Inflammatory macrophage treated with lipopolysaccharide for 4 hours (primary cell): ENCODE measurements around the gene RSRP1.
"Not testable (repeated sequence)": the region's sequence is repeated elsewhere in the genome, so short reads cannot be mapped to it uniquely, and the experiment has no call there.

ENCODE experiments used
- DNase-seq: peaks from one replicate; pipeline ENCODE4 v3.0.0-alpha.2; 2020

RSRP1 gene, protein sequence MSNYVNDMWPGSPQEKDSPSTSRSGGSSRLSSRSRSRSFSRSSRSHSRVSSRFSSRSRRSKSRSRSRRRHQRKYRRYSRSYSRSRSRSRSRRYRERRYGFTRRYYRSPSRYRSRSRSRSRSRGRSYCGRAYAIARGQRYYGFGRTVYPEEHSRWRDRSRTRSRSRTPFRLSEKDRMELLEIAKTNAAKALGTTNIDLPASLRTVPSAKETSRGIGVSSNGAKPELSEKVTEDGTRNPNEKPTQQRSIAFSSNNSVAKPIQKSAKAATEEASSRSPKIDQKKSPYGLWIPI

DNA sequence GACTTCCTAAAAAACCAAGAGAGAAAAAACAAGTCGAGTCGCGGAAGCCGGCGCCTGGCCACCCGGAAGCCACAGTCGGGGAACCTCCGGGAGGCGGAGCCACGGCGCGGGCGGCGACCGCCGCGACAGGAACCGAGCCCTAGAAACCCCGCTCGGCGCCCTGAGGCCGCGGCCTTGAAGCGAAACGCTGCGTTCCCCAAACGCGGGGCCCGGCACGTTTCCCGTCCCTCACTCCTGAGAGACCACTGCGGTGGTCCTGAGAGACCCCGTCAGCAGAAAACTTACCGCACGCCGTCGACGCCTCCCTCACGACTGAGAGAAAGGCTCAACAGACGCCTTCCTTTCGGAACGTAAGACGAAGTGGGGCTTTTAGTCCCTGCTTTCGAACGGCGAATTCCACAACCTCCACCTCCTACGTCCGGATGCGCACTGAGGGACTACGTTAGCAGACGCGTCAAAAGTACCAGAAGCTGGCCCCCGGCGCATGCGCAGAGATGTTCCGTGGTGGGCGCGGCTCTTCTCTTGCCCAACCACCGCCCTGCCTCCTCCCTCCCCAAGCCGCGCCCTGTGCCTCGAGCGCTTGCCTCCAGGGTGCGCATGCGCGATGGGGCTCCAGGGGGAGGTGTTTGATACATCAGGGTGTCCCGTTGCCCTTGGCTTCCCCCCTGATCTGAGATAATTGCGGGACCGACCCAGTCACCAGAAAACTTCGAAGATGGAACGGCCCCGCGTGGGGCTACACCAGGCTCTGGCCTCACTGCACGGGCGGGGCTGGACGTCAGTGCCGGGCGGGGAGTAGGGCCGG, at the start of gene RSRP1:
TSS of gene RSRP1 (minus strand) at position 431 of the 805 bp plus-strand sequence. CDS start 491 bp downstream, outside the sequence.
- peak; percentile 99 for DNase-seq

DNA sequence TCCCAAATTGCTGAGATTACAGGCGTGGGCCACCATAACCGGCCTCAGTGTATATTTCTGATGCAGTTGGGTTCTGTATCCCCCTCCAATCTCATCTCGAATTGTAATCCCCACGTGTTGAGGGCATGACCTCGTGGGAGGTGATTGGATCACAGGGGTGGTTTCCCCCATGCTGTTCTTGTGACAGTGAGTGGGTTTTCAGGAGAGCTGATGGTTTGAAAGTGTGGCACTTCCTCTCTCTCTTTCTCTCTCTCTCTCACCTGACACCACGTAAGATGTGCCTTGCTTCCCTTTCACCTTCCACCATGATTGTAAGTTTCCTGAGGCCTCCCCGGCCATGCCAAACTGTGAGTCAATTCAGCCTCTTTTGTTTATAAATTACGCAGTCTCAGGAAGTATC, 49.2 kb upstream of the RSRP1 start:
- peak; percentile 40 for DNase-seq

- not testable (repeated sequence) for DNase-seq
Observed at GRCh38 chr1:25294889-25295826, 47.9 kb upstream of the RSRP1 start.

DNA sequence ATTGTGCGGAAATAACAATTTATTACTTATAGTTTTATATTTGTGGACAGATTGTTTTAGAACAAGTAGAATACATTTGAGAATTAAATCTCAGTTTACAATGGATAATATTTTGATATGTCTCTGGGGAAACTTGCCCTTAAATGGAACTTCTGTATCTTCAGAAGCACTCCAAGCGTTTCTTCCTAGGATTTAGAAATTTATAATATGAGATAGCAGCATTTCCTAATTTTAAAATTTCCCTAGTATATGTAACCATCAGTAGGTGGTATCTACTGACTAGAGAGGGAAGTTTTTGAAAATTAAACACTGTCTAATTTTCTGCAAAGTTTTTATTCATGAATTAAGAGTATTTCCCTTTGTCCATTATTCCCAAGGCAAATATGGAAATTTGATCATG, 46.2 kb upstream of the RSRP1 start:
- peak; percentile 74 for DNase-seq

- DNase-seq: not testable (repeated sequence)
Observed at GRCh38 chr1:25290043-25290442, 42.8 kb upstream of the RSRP1 start.

- not testable (repeated sequence) for DNase-seq
Observed at GRCh38 chr1:25288573-25289101, 41.4 kb upstream of the RSRP1 start.

DNA sequence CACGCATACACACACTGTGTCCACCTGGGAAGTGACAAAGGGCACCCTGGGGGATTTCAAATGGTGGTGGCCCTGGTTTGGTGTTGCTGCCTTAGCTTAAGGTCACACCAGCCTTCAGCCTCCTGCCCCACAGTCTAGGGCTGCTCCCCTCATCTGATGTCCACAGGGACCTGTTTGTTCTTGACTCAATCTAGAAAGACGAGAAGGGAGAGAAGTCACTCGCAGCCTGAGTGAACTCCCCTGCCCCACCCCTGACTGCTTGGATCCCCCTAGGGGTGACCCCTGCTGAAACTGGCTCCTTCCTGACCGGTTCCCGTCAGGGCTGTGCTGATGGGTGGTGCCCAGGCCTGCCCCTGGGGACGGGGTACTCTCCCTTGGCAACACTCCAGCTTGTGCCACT, 39.9 kb upstream of the RSRP1 start:
- not testable (repeated sequence) for DNase-seq

DNA sequence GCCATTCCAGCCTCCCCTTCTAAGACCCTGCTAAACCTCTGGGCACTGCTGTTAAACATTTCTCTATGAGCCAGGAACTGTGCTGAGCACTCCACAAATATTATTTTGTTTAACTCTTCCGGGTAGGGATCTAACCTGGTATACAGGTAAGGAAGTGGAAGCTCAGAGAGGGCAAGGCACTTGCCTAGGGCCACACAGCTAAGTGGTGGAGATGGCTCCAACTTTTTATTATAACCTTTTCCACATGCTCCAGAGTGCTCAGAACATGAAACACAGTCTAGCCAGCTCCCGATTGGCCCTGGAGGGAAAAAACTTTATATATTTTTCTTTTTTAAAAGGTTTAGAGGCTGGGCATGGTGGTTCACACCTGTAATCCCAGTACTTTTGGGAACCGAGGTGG, 38.6 kb upstream of the RSRP1 start:
- DNase-seq: not testable (repeated sequence)

- not testable (repeated sequence) for DNase-seq
Observed at GRCh38 chr1:25279693-25280111, 32.4 kb upstream of the RSRP1 start.

GRCh38 chr1:25278790-25279189, 31.5 kb upstream of the RSRP1 start:
- not testable (repeated sequence) for DNase-seq

- DNase-seq: not testable (repeated sequence)
Observed at GRCh38 chr1:25278358-25278757, 31.1 kb upstream of the RSRP1 start.

GRCh38 chr1:25277295-25277694, 30.0 kb upstream of the RSRP1 start:
- DNase-seq: not testable (repeated sequence)

DNA sequence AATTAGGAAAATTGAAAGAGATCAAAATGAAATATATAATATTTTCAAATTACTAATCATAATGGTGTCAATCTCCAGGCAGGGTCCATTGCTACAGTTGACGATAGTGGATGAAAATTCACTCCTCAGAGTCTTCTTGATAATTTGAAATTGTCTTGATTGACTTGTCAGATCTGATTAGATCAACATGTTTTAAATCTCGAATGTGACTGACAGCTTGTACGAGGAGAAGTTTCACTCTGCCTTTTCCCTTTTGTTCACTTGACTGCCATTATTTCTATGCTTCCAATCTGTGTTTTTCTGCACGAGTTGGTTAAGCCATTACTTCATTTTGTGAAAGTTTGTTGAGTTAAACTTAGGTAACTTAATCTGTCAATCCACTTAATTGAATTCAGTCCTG, 28.4 kb upstream of the RSRP1 start:
- DNase-seq: not testable (repeated sequence)

GRCh38 chr1:25272238-25272637, 25.0 kb upstream of the RSRP1 start, which contains the start of gene RHD:
Gene RHD, plus strand, starts transcription at chr1:25272509. Its CDS starts 39 bp downstream, at chr1:25272548.
- not testable (repeated sequence) for DNase-seq

DNA sequence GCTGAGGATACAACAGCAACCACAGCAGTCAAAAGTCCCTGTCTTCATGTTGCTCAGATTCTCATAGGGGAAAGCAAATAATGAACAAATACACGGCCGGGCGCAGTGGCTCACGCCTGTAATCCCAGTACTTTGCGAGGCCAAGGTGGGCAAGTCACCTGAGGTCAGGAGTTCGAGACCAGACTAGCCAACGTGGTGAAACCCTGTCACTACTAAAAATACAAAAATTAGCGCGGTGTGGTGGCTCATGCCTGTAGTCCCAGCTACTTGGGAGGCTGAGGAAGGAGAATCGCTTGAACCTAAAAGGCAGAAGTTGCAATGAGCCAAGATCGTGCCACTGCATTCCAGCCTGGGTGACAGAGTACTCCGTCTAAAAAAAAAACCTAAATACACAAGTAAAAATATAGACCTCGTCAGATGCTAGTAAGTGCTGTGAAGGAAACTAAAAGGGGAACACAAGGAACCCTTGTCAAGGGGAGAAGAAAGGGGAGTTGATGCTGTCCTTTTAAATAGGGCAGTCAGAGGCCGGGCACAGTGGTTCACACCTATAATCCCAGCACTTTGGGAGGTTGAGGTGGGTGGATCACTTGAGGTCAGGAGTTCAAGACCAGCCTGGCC, 21.0 kb upstream of the RSRP1 start:
- DNase-seq: peak; percentile 11

DNA sequence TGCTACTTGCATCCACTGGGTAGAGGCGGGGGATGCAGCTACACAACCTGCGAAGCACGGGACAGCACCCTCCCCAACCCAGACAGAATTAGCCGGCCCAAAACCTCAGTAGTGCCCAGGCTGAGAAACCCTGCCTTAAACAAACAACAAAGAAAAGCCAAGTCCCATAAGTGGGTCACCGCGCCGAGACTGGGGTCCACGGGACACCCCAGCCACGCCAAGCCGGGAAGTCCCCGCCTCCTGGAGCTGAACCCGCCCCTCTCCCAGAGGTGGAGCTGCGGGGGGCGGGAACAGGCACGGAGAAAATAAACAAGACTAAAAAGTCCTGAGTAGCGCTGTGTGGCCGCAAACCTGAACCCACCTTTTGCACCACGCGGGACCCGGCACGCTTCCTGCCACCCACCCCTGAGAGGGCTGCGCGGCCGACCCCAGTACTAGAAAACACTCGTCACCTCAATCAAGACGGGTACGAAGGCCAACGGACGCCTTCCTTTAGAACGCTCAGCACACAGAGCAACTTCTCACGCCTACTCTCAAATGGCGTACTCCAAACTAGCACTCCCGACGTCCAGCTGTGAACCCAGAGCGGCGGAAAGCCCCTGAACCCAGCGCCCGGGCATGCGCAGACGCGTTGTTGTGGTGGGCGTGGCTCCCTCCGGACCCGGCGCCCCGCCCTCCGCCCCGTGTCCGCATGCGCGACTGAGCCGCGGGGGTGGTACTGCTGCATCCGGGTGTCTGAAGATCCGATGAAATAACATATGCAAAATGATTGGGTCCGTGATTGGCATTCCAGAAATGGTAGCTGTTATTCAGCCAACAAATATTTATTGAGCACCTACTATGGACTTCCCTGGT, 20.3 kb upstream of the RSRP1 start:
- peak; percentile 84 for DNase-seq

GRCh38 chr1:25266554-25267287, 19.5 kb upstream of the RSRP1 start:
- not testable (repeated sequence) for DNase-seq

GRCh38 chr1:25260336-25260735, 13.1 kb upstream of the RSRP1 start:
- DNase-seq: not testable (repeated sequence)

DNA sequence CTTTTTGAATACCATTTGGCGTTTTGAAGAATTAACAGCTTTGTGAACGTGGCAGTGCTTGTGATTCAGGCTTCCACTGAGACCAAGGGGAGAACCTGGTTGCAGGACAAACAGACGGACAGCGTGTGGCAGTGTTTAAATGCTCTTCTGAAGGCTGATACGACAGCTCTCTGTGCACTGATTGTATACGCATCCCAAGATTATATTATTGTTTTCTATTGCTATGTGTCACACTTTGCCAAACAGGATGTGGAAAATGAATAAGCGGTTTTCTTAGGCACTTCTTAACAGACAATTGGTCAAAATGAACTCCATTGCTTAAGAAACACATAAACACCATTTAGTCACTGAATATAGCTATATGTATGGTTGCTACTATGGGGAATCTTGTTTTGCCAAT, 12.6 kb upstream of the RSRP1 start:
- DNase-seq: peak; percentile 44

DNA sequence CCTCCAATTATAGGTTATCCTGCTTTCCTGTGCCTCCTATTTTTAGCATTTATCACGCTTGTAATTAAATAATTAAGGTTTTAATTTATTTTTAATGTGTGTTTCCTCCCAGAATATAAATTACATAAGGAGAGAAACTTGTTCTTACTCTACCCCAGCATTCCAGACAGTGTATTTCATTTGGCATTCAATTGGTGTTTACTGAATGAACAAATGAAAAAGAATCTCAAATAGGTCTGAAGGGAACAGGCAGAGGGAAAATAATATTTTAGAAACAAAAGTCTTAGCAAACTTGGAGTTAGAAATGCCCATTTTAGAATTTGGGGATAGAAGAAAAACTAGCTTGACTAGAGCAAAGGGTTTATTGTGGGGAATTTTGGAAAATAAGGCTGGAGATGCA, 9.9 kb upstream of the RSRP1 start:
- no peak for DNase-seq
